ENCODE measurements around the gene ZNF446.

GRCh38 chr19:58474291-58474996 is 1.7 kb upstream of the ZNF446 start:
- TF ChIP-seq CTCF (IDR thresholded peaks at IDR 0.05 in 8 of 11, conservative IDR thresholded peaks at IDR 0.05 in 3 of 11) (no peak), POLR2A (IDR thresholded peaks at IDR 0.05) (no peak), POLR2AphosphoS5 (IDR thresholded peaks at IDR 0.05) (no peak)
